ENCODE data around the gene TTC33.

Gene TTC33

DNA sequence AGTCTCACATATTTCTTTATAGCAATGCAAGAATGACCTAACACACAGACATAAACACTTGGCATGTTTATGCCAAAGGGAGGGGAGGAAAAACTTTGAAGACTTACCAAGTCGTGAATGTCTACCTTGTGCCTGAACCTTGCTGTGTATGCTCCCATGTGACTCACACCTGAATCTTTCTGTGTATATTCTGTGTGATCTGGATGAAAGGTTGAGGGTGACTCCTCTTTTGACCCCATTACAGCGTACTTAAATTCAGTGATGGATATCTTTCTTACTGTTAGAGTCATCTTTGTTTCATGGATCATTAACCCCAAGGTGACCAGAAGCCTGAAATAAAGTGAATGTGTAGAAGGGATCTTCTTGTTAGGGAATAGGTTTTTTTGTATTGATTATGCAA, 129.0 kb downstream of the TTC33 start:
- TF ChIP-seq SIN3A (IDR thresholded peaks at IDR 0.05; ENCODE audit: borderline replicate concordance, insufficient read depth, low read length) (no peak), TAF1 (IDR thresholded peaks at IDR 0.05; ENCODE audit: borderline replicate concordance, insufficient read depth, low read length) (no peak), FOXP2 (optimal IDR thresholded peaks at IDR 0.05; ENCODE audit: borderline replicate concordance, extremely low read depth, extremely low read length, insufficient read depth) (no peak), POLR2AphosphoS5 (IDR thresholded peaks at IDR 0.05; ENCODE audit: low read depth, low read length) (no peak)
- TF ChIP-seq, protein P1, sequence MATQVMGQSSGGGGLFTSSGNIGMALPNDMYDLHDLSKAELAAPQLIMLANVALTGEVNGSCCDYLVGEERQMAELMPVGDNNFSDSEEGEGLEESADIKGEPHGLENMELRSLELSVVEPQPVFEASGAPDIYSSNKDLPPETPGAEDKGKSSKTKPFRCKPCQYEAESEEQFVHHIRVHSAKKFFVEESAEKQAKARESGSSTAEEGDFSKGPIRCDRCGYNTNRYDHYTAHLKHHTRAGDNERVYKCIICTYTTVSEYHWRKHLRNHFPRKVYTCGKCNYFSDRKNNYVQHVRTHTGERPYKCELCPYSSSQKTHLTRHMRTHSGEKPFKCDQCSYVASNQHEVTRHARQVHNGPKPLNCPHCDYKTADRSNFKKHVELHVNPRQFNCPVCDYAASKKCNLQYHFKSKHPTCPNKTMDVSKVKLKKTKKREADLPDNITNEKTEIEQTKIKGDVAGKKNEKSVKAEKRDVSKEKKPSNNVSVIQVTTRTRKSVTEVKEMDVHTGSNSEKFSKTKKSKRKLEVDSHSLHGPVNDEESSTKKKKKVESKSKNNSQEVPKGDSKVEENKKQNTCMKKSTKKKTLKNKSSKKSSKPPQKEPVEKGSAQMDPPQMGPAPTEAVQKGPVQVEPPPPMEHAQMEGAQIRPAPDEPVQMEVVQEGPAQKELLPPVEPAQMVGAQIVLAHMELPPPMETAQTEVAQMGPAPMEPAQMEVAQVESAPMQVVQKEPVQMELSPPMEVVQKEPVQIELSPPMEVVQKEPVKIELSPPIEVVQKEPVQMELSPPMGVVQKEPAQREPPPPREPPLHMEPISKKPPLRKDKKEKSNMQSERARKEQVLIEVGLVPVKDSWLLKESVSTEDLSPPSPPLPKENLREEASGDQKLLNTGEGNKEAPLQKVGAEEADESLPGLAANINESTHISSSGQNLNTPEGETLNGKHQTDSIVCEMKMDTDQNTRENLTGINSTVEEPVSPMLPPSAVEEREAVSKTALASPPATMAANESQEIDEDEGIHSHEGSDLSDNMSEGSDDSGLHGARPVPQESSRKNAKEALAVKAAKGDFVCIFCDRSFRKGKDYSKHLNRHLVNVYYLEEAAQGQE (IDR thresholded peaks at IDR 0.05; ENCODE audit: insufficient read depth in 1 of 2, low read depth in 2 of 2, low read length in 2 of 2) = no peak

DNA sequence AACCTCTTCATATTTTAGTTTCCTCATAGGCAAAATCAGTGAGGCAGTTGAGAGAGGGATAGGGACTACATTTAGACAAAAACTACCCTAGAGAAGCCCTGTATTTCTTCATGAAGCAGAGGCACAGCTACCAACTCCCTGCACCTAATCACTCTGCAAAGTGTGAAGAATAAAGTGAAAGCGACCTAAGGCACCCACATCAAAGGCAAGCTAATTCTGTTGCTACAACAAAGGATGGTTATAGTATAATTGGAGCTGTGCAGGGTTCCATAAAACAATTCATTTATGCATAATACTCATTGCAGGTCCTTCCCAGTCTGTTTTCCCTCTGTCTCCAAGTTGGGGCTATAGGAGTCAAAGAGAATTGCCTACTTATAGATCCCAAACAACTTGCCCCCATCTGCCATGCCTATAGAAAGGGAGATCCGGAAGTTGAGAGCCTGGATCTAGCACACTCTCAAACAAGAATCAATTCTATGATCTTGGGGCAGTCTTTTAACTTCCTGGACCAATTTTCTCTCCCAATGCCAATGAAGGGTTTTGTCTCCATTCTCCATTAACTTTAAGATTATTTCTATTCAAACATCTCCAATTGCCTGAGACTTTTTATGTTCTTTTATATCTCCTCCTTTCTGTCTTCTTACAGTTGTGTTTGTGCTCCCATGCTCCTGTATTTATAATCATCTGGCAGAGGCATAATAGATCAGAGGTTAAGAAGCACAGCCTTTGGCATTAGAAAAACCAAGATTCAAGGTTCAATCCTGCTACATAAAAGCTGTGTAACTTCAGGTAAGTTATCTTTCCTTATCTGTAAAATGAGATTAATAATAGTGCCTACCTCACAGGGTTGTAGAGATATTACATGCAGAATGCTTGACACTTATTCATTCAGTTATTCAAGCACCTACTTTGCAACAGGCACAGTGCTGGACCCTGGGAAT, 132.0 kb downstream of the TTC33 start:
- TF ChIP-seq TAF1 (IDR thresholded peaks at IDR 0.05; ENCODE audit: borderline replicate concordance, insufficient read depth, low read length) (no peak), SIN3A (IDR thresholded peaks at IDR 0.05; ENCODE audit: borderline replicate concordance, insufficient read depth, low read length) (no peak), POLR2AphosphoS5 (IDR thresholded peaks at IDR 0.05; ENCODE audit: low read depth, low read length) (no peak), FOXP2 (optimal IDR thresholded peaks at IDR 0.05; ENCODE audit: borderline replicate concordance, extremely low read depth, extremely low read length, insufficient read depth) (no peak)
- TF ChIP-seq, protein P1 (IDR thresholded peaks at IDR 0.05; ENCODE audit: insufficient read depth in 1 of 2, low read depth in 2 of 2, low read length in 2 of 2) = no peak

GRCh38 chr5:40622463-40623252, 133.1 kb downstream of the TTC33 start:
- TF ChIP-seq, protein P1 (IDR thresholded peaks at IDR 0.05; ENCODE audit: insufficient read depth in 1 of 2, low read depth in 2 of 2, low read length in 2 of 2) = no peak
- TF ChIP-seq TAF1 (IDR thresholded peaks at IDR 0.05; ENCODE audit: borderline replicate concordance, insufficient read depth, low read length) = no peak
- no peak for TF ChIP-seq POLR2AphosphoS5 (IDR thresholded peaks at IDR 0.05; ENCODE audit: low read depth, low read length)
- no peak for TF ChIP-seq FOXP2 (optimal IDR thresholded peaks at IDR 0.05; ENCODE audit: borderline replicate concordance, extremely low read depth, extremely low read length, insufficient read depth)
- no peak for TF ChIP-seq SIN3A (IDR thresholded peaks at IDR 0.05; ENCODE audit: borderline replicate concordance, insufficient read depth, low read length)

- no peak for TF ChIP-seq FOXP2 (optimal IDR thresholded peaks at IDR 0.05; ENCODE audit: borderline replicate concordance, extremely low read depth, extremely low read length, insufficient read depth)
- TF ChIP-seq, protein P1 (IDR thresholded peaks at IDR 0.05; ENCODE audit: insufficient read depth in 1 of 2, low read depth in 2 of 2, low read length in 2 of 2) = no peak
- TF ChIP-seq POLR2AphosphoS5 (IDR thresholded peaks at IDR 0.05; ENCODE audit: low read depth, low read length) = no peak
- TF ChIP-seq TAF1 (IDR thresholded peaks at IDR 0.05; ENCODE audit: borderline replicate concordance, insufficient read depth, low read length) = no peak
- no peak for TF ChIP-seq SIN3A (IDR thresholded peaks at IDR 0.05; ENCODE audit: borderline replicate concordance, insufficient read depth, low read length)
These were observed 136.3 kb downstream of the TTC33 start for GRCh38 chr5:40619421-40619820.
